Left hindlimb (tissue), 1 donor: ENCODE measurements around the gene RAB33B.

ENCODE experiments used
- DNase-seq: peaks from one replicate; pipeline ENCODE4 v3.0.0-alpha.2; 2018

The RAB33B gene

GRCh38 chr4:139511320-139511719 lies 57.4 kb downstream of the RAB33B start:
- no peak for DNase-seq

GRCh38 chr4:139514382-139515059 lies 60.6 kb downstream of the RAB33B start:
- no peak for DNase-seq

GRCh38 chr4:139515531-139515958 lies 61.6 kb downstream of the RAB33B start:
- DNase-seq, result no peak

GRCh38 chr4:139521754-139522401 lies 68.0 kb downstream of the RAB33B start:
- no peak for DNase-seq

- DNase-seq, result no peak
These were observed 68.5 kb downstream of the RAB33B start for GRCh38 chr4:139522457-139522856.

GRCh38 chr4:139523076-139523475 lies 69.2 kb downstream of the RAB33B start:
- no peak for DNase-seq

GRCh38 chr4:139524062-139524631 lies 70.2 kb downstream of the RAB33B start:
- no peak for DNase-seq

GRCh38 chr4:139525414-139525813 lies 71.5 kb downstream of the RAB33B start:
- DNase-seq, result no peak
